NCI-H748 (cell line): ENCODE measurements around the gene SF3B2.

ENCODE experiments used
- DNase-seq: peaks from one replicate; lab custom pipeline; 2025; ENCODE audit not compliant: unreplicated experiment; lab: John Stamatoyannopoulos, UW

The SF3B2 gene

DNA sequence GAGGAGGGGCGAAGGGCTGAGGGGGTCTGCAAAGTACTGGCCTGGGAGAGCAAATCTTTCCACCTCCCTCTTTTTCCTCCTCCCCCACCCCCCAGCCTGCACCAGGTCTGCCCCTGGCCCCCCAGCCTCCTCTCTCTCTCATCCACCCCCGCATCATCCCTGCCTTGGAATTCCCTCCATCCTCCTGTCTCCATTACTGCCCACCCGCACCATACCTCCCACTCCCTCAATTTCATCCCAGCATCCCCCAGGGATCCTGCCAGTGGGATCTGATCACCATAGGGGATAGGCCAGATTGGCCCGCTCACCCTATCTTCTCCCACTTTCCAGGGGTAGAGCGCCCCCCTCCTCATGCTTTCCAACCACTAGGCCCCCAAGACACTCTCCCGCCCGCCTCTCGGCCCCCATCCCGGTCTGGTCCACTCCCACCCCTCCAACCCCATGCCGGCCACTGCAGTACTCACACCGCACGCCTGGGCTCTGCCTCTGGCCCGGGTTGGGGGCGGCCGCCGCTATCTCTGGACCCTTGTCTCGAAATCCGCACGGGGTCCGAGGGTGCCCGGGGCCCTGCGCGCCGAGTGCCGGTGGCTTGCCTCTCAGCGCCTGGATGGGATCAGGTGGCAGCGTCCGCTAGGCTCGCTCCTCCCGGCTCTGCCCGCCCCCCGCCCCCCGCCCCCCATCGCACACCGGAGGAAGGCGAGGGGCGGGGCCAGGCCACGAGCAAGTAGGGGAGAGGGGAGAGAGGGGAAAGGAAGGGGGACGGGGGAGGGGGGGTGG, 3.4 kb upstream of the SF3B2 start, which contains the start of gene GAL3ST3:
GAL3ST3 (minus strand) TSS at position 615 of the 777 bp plus-strand sequence. CDS start 3,746 bp downstream, outside the sequence.
- peak; percentile 56 for DNase-seq

- no peak for DNase-seq
Observed at GRCh38 chr11:66050581-66051231, 1.5 kb upstream of the SF3B2 start.

GRCh38 chr11:66051371-66051765, 796 bp upstream of the SF3B2 start:
- DNase-seq: no peak

DNA sequence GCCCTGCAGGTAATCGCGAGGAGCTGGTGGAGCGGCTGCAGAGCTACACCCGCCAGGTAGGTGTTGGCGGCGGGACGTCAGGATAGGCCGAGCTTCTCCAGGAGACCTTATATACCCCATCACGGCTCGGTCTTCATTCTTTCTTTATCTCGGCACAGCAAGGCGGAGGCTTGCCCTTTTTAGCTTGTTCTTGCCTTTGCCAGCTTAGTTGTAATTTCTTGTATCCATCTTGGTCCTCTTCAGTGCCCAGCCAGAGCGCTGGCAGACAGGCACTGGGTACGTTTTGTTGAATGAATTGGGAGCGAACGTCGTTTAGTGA, 459 bp downstream of the SF3B2 start:
- no peak for DNase-seq

GRCh38 chr11:66055021-66055420, 2.9 kb downstream of the SF3B2 start:
- DNase-seq: no peak

DNA sequence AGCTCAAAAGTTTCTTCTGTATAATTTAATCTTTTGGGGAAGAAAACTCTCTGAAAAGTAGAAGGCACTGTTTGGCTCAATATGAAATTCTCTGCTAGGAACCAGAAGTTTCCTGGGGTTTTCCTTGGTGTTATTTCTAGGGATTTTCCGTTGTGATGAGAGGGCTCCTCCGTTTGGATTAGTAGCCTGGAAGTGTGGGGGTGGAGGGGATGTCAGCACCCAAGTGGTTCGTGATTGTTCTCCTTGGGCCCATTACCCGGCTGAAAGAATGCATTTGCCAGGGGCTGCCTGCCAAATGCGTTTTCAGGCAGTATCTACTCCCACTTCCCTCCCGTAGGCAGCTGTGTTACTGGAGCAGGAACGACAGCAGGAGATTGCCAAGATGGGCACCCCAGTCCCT, 4.3 kb downstream of the SF3B2 start:
- no peak for DNase-seq

- DNase-seq: no peak
Observed at GRCh38 chr11:66059966-66060680, 8.0 kb downstream of the SF3B2 start.

- no peak for DNase-seq
Observed at GRCh38 chr11:66061268-66061667, 9.1 kb downstream of the SF3B2 start.

DNA sequence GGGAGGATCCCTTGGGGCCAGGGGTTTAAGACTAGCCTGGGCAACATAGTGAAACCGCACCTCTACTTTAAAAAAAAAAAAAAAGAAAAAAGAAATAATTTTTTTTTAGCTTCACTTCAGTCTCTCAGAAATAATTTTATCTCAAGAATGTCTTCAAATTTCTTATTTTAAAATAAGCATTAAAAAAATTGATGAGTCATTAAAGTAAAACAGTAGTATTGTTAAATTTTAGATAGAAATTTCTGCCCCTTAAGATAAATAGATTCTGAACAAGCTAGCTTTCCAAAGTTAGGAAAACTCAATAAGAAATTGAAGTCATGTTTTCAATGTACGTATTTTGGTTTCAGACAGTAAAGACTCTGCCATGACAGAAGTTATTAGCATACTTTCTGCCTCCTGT, 10.2 kb downstream of the SF3B2 start:
- DNase-seq: no peak

DNA sequence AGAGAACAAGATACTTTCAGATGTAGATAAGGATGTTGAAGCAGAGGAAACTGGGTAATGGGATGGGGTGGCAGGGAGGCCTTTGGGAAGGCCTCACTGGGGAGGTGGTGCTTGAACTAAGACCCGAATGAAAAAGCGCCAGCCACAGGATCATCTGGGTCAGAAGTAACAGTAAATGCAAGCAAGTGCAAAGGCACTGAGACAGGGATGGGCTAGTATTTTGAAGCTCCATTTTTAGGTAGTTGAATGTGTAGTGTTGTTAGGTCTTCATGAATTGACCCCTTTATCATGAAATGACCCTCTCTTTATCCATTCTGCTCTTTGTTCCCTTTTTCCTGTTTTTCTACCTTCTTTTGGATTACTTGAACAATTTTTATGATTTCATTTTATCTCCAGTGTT, 11.7 kb downstream of the SF3B2 start:
- no peak for DNase-seq

DNA sequence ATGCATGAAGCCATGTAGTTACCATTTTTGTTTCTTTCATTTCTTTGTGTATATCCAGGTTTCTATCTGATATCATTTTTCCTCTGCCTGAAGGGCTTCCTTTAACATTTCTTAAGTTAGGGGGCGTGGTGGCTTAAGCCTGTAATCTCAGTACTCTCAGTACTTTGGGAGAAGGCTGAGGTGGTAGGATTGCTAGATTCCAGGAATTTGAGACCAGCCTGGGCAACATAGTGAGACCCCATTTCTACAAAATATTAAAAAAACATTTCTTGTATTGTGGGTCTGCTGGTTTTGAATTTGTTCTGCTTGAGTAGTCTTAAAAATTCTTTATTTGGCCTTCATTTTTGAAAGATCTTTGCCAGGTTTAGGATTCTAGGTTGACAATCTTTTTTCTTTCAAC, 12.4 kb downstream of the SF3B2 start:
- no peak for DNase-seq

- DNase-seq: no peak
Observed at GRCh38 chr11:66066751-66067150, 14.6 kb downstream of the SF3B2 start.

GRCh38 chr11:66067640-66068039, 15.5 kb downstream of the SF3B2 start:
- DNase-seq: no peak

- peak; percentile 70 for DNase-seq
Observed at GRCh38 chr11:66068154-66068821, 16.1 kb downstream of the SF3B2 start.

GRCh38 chr11:66068923-66069714, 17.0 kb downstream of the SF3B2 start:
- no peak for DNase-seq

GRCh38 chr11:66069715-66070603, 17.8 kb downstream of the SF3B2 start, which contains the start of gene PACS1:
TSS of gene PACS1 (plus strand) at chr11:66070272. CDS start at chr11:66070487, 215 bp downstream.
- DNase-seq: peak; percentile 72

- DNase-seq: peak; percentile 46
Observed at GRCh38 chr11:66070604-66071380, 18.6 kb downstream of the SF3B2 start.

GRCh38 chr11:66071381-66071801, 19.2 kb downstream of the SF3B2 start:
- no peak for DNase-seq

DNA sequence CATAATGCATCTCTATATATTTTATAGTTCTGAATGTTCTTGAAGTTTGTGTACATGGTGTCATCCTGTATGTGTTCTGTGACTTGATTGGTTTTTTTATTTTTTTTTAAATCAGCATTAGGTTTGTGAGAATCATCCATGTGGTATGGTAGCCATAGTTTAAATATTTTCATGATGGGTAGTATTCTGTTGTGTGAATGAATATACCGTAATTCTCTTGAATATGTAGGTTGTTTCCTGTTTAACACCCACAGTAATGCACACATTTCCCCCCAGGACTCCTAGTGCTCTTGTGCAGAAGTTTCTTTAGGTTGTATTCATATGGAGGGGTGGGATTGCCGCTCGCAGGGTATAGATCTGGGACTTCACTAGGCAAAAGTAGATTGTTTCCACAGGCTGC, 19.9 kb downstream of the SF3B2 start:
- no peak for DNase-seq
